Ovary (tissue), 9 donors: ENCODE measurements around the gene EFCAB13. TPM values are rescaled to one million over a fixed set of nuclear protein-coding genes. Genes with fewer than 3 reads are reported as not detected.
"Not testable (repeated sequence)": the region's sequence is repeated elsewhere in the genome, so short reads cannot be mapped to it uniquely, and the experiment has no call there.

ENCODE experiments used
- DNase-seq, 5 donors: peaks; one replicate each; pipeline ENCODE4 v3.0.0-alpha.2; 2019 to 2020
- H3K27ac ChIP-seq, 2 donors: fragments of 200-600 bp; one replicate each; pipeline versions ENCODE4 v1.5.1 to v1.8.0; 2019 to 2022
- H3K27me3 ChIP-seq: fragments of 200-600 bp; one replicate; pipeline ENCODE4 v1.8.0; 2022
- H3K36me3 ChIP-seq: fragments of 200-600 bp; sonication (generic); one replicate; pipeline ENCODE4 v1.5.1; 2019
- H3K4me1 ChIP-seq: one replicate; pipeline ENCODE4 v1.8.1; 2013; ENCODE audit warnings: mild to moderate bottlenecking, moderate library complexity; ENCODE audit not compliant: insufficient read depth
- H3K4me3 ChIP-seq: fragments of 200-600 bp; sonication (generic); one replicate; pipeline ENCODE4 v1.5.1; 2017
- H3K9me3 ChIP-seq, 2 donors: fragments of 200-600 bp in 1 of 2; sonication (generic) in 1 of 2; one replicate each; pipeline versions ENCODE4 v1.5.1 to v1.8.1; 2013 to 2019; ENCODE audit warnings: mild to moderate bottlenecking in 1 of 2, moderate library complexity in 1 of 2
- CTCF ChIP-seq, 3 donors: fragments of 450-650 bp in 2 of 3; fragments of 200-600 bp in 1 of 3; IDR thresholded peaks; one replicate each; pipeline versions ENCODE4 v1.5.1 to v1.8.0; 2016 to 2022; ENCODE audit warnings: antibody characterized with exemption in 3 of 3, mild to moderate bottlenecking in 1 of 3
- EP300 ChIP-seq: sonication (generic); formaldehyde crosslinking; IDR thresholded peaks from one replicate; pipeline ENCODE4 v1.6.1; 2017; ENCODE audit warnings: antibody characterized with exemption
- POLR2A ChIP-seq: fragments of 450-650 bp; IDR thresholded peaks from one replicate; pipeline ENCODE4 v1.6.1; 2017; ENCODE audit warnings: antibody characterized with exemption, mild to moderate bottlenecking, moderate library complexity
- WGBS, 3 donors: extraction: QIAGEN DNeasy Blood & Tissue Kit in 1 of 3; methylation state at CpG; one replicate each; pipeline versions ENCODE4 v1.1.5 to v1.1.7; 2013 to 2017; 5-methylcytosine and 5-hydroxymethylcytosine counted together
- intact Hi-C, 4 donors: fragments of 100-400 bp; cut with DNase I; formaldehyde crosslinking; loops; one replicate each; pipeline versions ENCODE4 v1.11.0 to v1.15.1; 2022 to 2023
- polyA plus RNA-seq, 2 donors: library from polyadenylated mRNA; stranded (reverse); fragments of 200-250 nt in 1 of 2; fragments of 350-450 nt in 1 of 2; fragmentation: Illumina TruSeq in 1 of 2; extraction: RNeasy Lipid Tissue Mini Kit (QIAGEN cat#74804) in 1 of 2; gene quantifications; one replicate each; pipeline ENCODE4 v1.2.3, GENCODE V29; 2013 to 2014
- total RNA-seq, 7 donors: library from RNA; depleted of rRNA in 2 of 7; stranded (reverse); fragments of >200 nt in 2 of 7; fragmentation: NEBNext Ultra II Directional in 3 of 7; extraction: Animal tissue kit (Norgen Biotek cat#: 25700) in 3 of 7; gene quantifications; one replicate each; pipeline versions ENCODE4 v1.1.0 to v1.2.4, GENCODE V29; 2016 to 2023
- donor health status: DM: no; HTN: no; CAD: no; lungs with moderate emphysema.
- donor health status: DM: no; HTN: no; CAD: no.
- donor health status: Bipolar disorder and iron deficiency.
- donor health status: DM: yes; HTN: yes; CAD: no.
- donor health status: DM: no; HTN: no; CAD: no.
- donor health status: DM: yes; HTN: yes; CAD: no.

The EFCAB13 gene
- total and polyA plus RNA-seq, 9 donors, result 3.2 to 11.5 (median 9.1) TPM

GRCh38 chr17:47376247-47376646 lies 52.5 kb downstream of the EFCAB13 start:
- H3K4me3 ChIP-seq, result no peak overlapping the region
- no peaks in the 10 kb centered on the region for H3K36me3 ChIP-seq
- DNase-seq, result no peak
- intact Hi-C loops, result no loop called here
- WGBS, 3 donors, result 88 to 94% (median 90%) methylated on average over 1 of the region's 1 CpG
- H3K27ac ChIP-seq, result no peak overlapping the region
- H3K27me3 ChIP-seq, result no peaks in the 10 kb centered on the region
- no peaks in the 10 kb centered on the region for H3K9me3 ChIP-seq
- no peaks in the 10 kb centered on the region for H3K4me1 ChIP-seq
- TF ChIP-seq EP300, result no peak
- no peak for TF ChIP-seq POLR2A
- TF ChIP-seq CTCF (IDR thresholded peaks at IDR 0.05), result no peak

- no peaks in the 10 kb centered on the region for H3K36me3 ChIP-seq
- no peaks in the 10 kb centered on the region for H3K9me3 ChIP-seq
- intact Hi-C loops, result no loop called here
- H3K4me1 ChIP-seq, result no peaks in the 10 kb centered on the region
- no peaks in the 10 kb centered on the region for H3K27me3 ChIP-seq
- no peak overlapping the region for H3K27ac ChIP-seq
- no peak overlapping the region for H3K4me3 ChIP-seq
- TF ChIP-seq CTCF (IDR thresholded peaks at IDR 0.05) (no peak), POLR2A (no peak), EP300 (no peak)
- DNase-seq, result no peak
These were observed 65.1 kb downstream of the EFCAB13 start for GRCh38 chr17:47388825-47389224.

- 94 to 97% (median 96%) methylated on average over 15 to 46 of the region's 49 CpGs for WGBS, 3 donors
- intact Hi-C loops, H3K27me3 ChIP-seq: not testable (repeated sequence)
These were observed 73.9 kb downstream of the EFCAB13 start for GRCh38 chr17:47397532-47398128.

GRCh38 chr17:47400333-47400732 lies 76.6 kb downstream of the EFCAB13 start:
- Histone ChIP-seq H3K27ac (no peak overlapping the region), H3K9me3 (no peaks in the 10 kb centered on the region), H3K36me3 (no peaks in the 10 kb centered on the region), H3K4me3 (no peak overlapping the region), H3K27me3 (no peaks in the 10 kb centered on the region), H3K4me1 (no peaks in the 10 kb centered on the region)
- intact Hi-C loops, result no loop called here
- WGBS, 3 donors, result 61 to 76% (median 69%) methylated on average over 1 of the region's 1 CpG
- TF ChIP-seq POLR2A, result no peak
- no peak for TF ChIP-seq CTCF (IDR thresholded peaks at IDR 0.05)
- TF ChIP-seq EP300, result no peak
- no peak for DNase-seq

More at GRCh38 chr17:47397532-47398128, 73.9 kb downstream of the EFCAB13 start:
- H3K27ac ChIP-seq, H3K36me3 ChIP-seq, H3K4me1 ChIP-seq, DNase-seq, H3K4me3 ChIP-seq, H3K9me3 ChIP-seq: not testable (repeated sequence)

GRCh38 chr17:47401100-47401499 lies 77.3 kb downstream of the EFCAB13 start:
- TF ChIP-seq POLR2A, result no peak
- TF ChIP-seq EP300, result no peak
- TF ChIP-seq CTCF (IDR thresholded peaks at IDR 0.05), result no peak
- Histone ChIP-seq H3K4me3 (no peak overlapping the region), H3K9me3 (no peaks in the 10 kb centered on the region), H3K27me3 (no peaks in the 10 kb centered on the region), H3K4me1 (no peaks in the 10 kb centered on the region), H3K27ac (no peak overlapping the region), H3K36me3 (no peaks in the 10 kb centered on the region)
- intact Hi-C loops, result no loop called here
- no peak for DNase-seq
- WGBS, 3 donors, result 75 to 87% (median 78%) methylated on average over 2 of the region's 2 CpGs
